SK-N-SH (cell line): ENCODE results near the gene SH3RF1. TPM values are rescaled to one million over a fixed set of nuclear protein-coding genes. Genes with fewer than 3 reads are reported as not detected.

ENCODE experiments used
- CTCF ChIA-PET: fragments of 300-600, 350-600 bp; formaldehyde crosslinking; extraction: SDS; loops from one replicate; lab custom pipeline; 2021; lab: Yijun Ruan, JAX
- POLR2A ChIA-PET: fragments of 350-600 bp; sonication (Branson Sonifier 250); formaldehyde crosslinking; extraction: SDS; loops from one replicate; lab custom pipeline; 2020; ENCODE audit warnings: antibody characterized with exemption, inconsistent platforms; lab: Yijun Ruan, JAX
- DNase-seq: peaks from one replicate; pipeline ENCODE4 v3.0.0; 2012
- H2AFZ ChIP-seq: fragments of 200-600 bp; sonication (generic); 2 replicates; pipeline ENCODE4 v1.8.1; 2016; ENCODE audit warnings: antibody characterized with exemption, mild to moderate bottlenecking, low read depth
- H3F3A ChIP-seq: fragments of 200-600 bp; sonication (generic); replicated peaks from 2 replicates; pipeline ENCODE3; 2016; ENCODE audit warnings: antibody characterized with exemption, mild to moderate bottlenecking; ENCODE audit not compliant: insufficient read depth
- H3K27ac ChIP-seq, 2 experiments: fragments of 200-500 bp in 1 of 2; fragments of 200-600 bp in 1 of 2; sonication (Bioruptor generic) in 1 of 2; sonication (generic), shearing (Covaris generic) in 1 of 2; 2 replicates each; pipeline versions ENCODE4 v1.5.1 to v1.6.1; 2014 to 2016; ENCODE audit warnings: low read depth in 2 of 2, inconsistent platforms in 1 of 2, low read length in 1 of 2, mild to moderate bottlenecking in 1 of 2, mixed read lengths in 1 of 2
- H3K27me3 ChIP-seq: fragments of 200-600 bp; sonication (generic), shearing (Covaris generic); 2 replicates; pipeline ENCODE4 v1.6.1; 2016; ENCODE audit warnings: mixed run types; ENCODE audit not compliant: insufficient read depth
- H3K36me3 ChIP-seq, 2 experiments: fragments of 200-500 bp in 1 of 2; fragments of 200-600 bp in 1 of 2; sonication (Bioruptor generic) in 1 of 2; sonication (generic) in 1 of 2; replicated peaks in 1 of 2; 2 replicates each; pipeline versions ENCODE3 to v1.5.1; 2014 to 2016; ENCODE audit warnings: low read length in 1 of 2, mild to moderate bottlenecking in 1 of 2; ENCODE audit not compliant: insufficient read depth in 2 of 2, control insufficient read depth in 1 of 2
- H3K4me1 ChIP-seq, 2 experiments: fragments of 200-500 bp in 1 of 2; fragments of 200-600 bp in 1 of 2; sonication (Bioruptor generic) in 1 of 2; sonication (generic), shearing (Covaris generic) in 1 of 2; 2 replicates each; pipeline versions ENCODE4 v1.5.1 to v1.6.1; 2014 to 2016; ENCODE audit warnings: low read depth in 1 of 2, low read length in 1 of 2, mixed run types in 1 of 2; ENCODE audit not compliant: insufficient read depth in 2 of 2, control insufficient read depth in 1 of 2
- H3K4me2 ChIP-seq: fragments of 200-600 bp; sonication (generic), shearing (Covaris generic); 2 replicates; pipeline ENCODE4 v1.6.1; 2017; ENCODE audit warnings: mixed run types
- H3K4me3 ChIP-seq, 2 experiments: fragments of 200-500 bp in 1 of 2; fragments of 200-600 bp in 1 of 2; sonication (Bioruptor generic) in 1 of 2; sonication (generic), shearing (Covaris generic) in 1 of 2; 2 replicates each; pipeline versions ENCODE4 v1.5.1 to v1.8.1; 2014 to 2016; ENCODE audit warnings: low read depth in 2 of 2, inconsistent platforms in 1 of 2, low read length in 1 of 2, mild to moderate bottlenecking in 1 of 2, mixed read lengths in 1 of 2, moderate library complexity in 1 of 2
- H3K79me2 ChIP-seq: fragments of 200-600 bp; sonication (generic); 2 replicates; pipeline ENCODE4 v1.8.1; 2017; ENCODE audit warnings: mild to moderate bottlenecking; ENCODE audit not compliant: insufficient read depth
- H3K9ac ChIP-seq: fragments of 200-600 bp; sonication (generic); 2 replicates; pipeline ENCODE4 v1.6.1; 2017; ENCODE audit warnings: mixed run types
- H3K9me2 ChIP-seq: fragments of 200-600 bp; sonication (generic); 2 replicates; pipeline ENCODE4 v1.6.1; 2017; ENCODE audit warnings: mixed run types
- H3K9me3 ChIP-seq: fragments of 200-600 bp; sonication (generic); 2 replicates; pipeline ENCODE4 v1.6.1; 2017; ENCODE audit warnings: mixed run types, mild to moderate bottlenecking, moderate library complexity
- H4K20me1 ChIP-seq: fragments of 200-600 bp; sonication (generic); 2 replicates; pipeline ENCODE4 v1.6.1; 2017; ENCODE audit warnings: mild to moderate bottlenecking, mixed run types; ENCODE audit not compliant: insufficient read depth
- ELF1 ChIP-seq: IDR thresholded peaks from 2 replicates; pipeline ENCODE4 v1.4.0; 2012
- FOXM1 ChIP-seq: IDR thresholded peaks from 2 replicates; pipeline ENCODE4 v1.4.0; 2012; ENCODE audit warnings: low read depth, mild to moderate bottlenecking
- GATA2 ChIP-seq: sonication (generic); formaldehyde crosslinking; IDR thresholded peaks from 2 replicates; pipeline ENCODE4 v1.5.0; 2020; ENCODE audit warnings: mild to moderate bottlenecking, missing genetic modification reagents
- MXI1 ChIP-seq: IDR thresholded peaks from 2 replicates; pipeline ENCODE4 v1.6.1; 2012; ENCODE audit warnings: mild to moderate bottlenecking, low read depth, low read length, improper control_type of control experiment
- NRF1 ChIP-seq: IDR thresholded peaks from 2 replicates; pipeline ENCODE4 v1.6.1; 2012; ENCODE audit warnings: low read depth, mild to moderate bottlenecking, low read length
- RAD21 ChIP-seq: IDR thresholded peaks from 2 replicates; pipeline ENCODE4 v1.6.1; 2012; ENCODE audit warnings: mild to moderate bottlenecking, low read length
- RFX5 ChIP-seq: IDR thresholded peaks from 2 replicates; pipeline ENCODE4 v1.6.1; 2012; ENCODE audit warnings: mild to moderate bottlenecking, improper control_type of control experiment, low read length
- SMC3 ChIP-seq: IDR thresholded peaks from 2 replicates; pipeline ENCODE4 v1.6.1; 2012; ENCODE audit warnings: low read depth, low read length, improper control_type of control experiment
- WGBS: methylation state at CpG from one replicate; pipeline ENCODE4 v1.1.6; 2017; ENCODE audit warnings: low lambda C conversion rate; 5-methylcytosine and 5-hydroxymethylcytosine counted together
- polyA plus RNA-seq, 3 experiments: library from polyadenylated mRNA; depleted of rRNA; stranded (reverse); fragments of >200 nt; gene quantifications; 2 replicates each; pipeline ENCODE4 v1.2.3, GENCODE V29; 2012
- TF ChIP-seq, protein P1 (sequence below): fragments of 200-600 bp; sonication (generic); IDR thresholded peaks from 2 replicates; pipeline ENCODE4 v1.6.1; 2017; ENCODE audit warnings: antibody characterized with exemption, mild to moderate bottlenecking, moderate library complexity
- TF ChIP-seq, protein P2 (sequence below): IDR thresholded peaks from 2 replicates; pipeline ENCODE4 v1.4.0; 2012; ENCODE audit warnings: low read depth
- TF ChIP-seq, protein P3 (sequence below): IDR thresholded peaks from 2 replicates; pipeline ENCODE4; 2012
- TF ChIP-seq, protein P4 (sequence below): fragments of 150-350 bp; IDR thresholded peaks from 2 replicates; pipeline ENCODE4 v1.6.1; 2016; ENCODE audit warnings: mild to moderate bottlenecking, low read depth, low read length

The SH3RF1 gene
- polyA plus RNA-seq, 1 of the 3 experiments (the other 2 are of a cell fraction) = 22.0 TPM

DNA sequence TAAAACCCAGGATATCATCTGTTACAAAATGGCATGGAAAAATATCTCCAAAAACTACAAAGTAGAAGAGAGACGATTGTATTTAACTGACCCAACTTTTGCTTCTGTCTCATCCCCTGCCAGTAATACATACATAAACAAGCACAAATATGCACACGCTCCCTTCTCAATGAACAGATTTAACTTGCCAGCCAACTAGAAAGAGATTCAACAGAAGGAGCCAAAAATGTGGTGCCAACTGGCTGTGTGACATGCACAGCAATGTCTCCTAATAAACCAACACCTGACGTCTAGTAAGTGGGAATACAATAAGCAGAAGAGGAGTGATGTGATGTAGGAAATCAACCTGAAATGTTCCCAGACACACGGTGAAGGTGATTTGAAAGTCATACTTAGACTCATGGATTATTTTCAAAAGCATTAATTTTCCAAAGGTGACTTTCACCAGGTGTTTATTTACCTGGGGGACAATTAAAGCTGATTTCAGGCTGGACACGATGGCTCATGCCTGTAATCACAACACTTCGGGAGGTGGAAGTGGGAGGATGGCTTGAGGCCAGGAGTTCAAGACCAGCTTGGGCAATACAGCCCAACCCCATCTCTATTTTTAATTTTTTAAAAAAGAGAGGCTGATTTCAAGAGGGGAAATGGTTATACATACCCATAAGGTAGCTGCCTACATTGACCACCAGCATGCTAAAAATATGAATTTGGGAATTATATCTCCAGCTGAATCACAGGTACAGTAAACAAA lies 33.7 kb downstream of the SH3RF1 start (continued):
- TF ChIP-seq, protein P1, sequence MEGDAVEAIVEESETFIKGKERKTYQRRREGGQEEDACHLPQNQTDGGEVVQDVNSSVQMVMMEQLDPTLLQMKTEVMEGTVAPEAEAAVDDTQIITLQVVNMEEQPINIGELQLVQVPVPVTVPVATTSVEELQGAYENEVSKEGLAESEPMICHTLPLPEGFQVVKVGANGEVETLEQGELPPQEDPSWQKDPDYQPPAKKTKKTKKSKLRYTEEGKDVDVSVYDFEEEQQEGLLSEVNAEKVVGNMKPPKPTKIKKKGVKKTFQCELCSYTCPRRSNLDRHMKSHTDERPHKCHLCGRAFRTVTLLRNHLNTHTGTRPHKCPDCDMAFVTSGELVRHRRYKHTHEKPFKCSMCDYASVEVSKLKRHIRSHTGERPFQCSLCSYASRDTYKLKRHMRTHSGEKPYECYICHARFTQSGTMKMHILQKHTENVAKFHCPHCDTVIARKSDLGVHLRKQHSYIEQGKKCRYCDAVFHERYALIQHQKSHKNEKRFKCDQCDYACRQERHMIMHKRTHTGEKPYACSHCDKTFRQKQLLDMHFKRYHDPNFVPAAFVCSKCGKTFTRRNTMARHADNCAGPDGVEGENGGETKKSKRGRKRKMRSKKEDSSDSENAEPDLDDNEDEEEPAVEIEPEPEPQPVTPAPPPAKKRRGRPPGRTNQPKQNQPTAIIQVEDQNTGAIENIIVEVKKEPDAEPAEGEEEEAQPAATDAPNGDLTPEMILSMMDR = no peak
- TF ChIP-seq, protein P2, sequence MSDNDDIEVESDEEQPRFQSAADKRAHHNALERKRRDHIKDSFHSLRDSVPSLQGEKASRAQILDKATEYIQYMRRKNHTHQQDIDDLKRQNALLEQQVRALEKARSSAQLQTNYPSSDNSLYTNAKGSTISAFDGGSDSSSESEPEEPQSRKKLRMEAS = no peak
- no peak for TF ChIP-seq NRF1

DNA sequence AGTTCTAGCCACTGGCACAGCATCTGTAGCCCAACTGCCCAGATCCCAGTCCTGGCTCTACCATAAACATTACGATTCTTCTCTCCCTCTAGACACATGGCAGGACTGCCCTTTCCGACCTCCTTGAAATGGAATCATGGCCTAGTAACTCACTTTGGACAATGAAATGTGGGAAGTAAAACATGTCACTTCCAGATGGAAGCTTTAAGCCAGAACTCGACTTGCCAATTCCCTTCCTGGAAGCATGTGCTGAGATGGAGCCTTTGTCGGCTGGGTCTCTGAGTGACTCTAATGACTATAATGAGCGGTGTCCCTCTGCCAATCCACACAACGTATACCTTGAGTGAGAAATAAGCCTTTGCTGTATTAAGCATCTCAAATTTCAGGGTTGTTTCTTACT lies 34.7 kb downstream of the SH3RF1 start:
- H3K36me3 ChIP-seq = peaks cover 0 to 13% of the 10 kb centered on the region in 2 experiments
- no peak for DNase-seq
- peaks cover 82% of the 10 kb centered on the region for H4K20me1 ChIP-seq
- H3K27me3 ChIP-seq = no peaks in the 10 kb centered on the region
- no peak; the same call in 1 of the 2 replicates for TF ChIP-seq MXI1
- TF ChIP-seq GATA2 (CRISPR knock-in tag) = no peak
- TF ChIP-seq FOXM1 = no peak
- no peak for TF ChIP-seq SMC3
- TF ChIP-seq, protein P3, sequence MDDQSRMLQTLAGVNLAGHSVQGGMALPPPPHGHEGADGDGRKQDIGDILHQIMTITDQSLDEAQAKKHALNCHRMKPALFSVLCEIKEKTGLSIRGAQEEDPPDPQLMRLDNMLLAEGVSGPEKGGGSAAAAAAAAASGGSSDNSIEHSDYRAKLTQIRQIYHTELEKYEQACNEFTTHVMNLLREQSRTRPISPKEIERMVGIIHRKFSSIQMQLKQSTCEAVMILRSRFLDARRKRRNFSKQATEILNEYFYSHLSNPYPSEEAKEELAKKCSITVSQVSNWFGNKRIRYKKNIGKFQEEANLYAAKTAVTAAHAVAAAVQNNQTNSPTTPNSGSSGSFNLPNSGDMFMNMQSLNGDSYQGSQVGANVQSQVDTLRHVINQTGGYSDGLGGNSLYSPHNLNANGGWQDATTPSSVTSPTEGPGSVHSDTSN = no peak
- TF ChIP-seq RAD21 = no peak
- TF ChIP-seq, protein P1 = no peak
- no peak for TF ChIP-seq ELF1
- no peak for TF ChIP-seq RFX5
- TF ChIP-seq, protein P4, sequence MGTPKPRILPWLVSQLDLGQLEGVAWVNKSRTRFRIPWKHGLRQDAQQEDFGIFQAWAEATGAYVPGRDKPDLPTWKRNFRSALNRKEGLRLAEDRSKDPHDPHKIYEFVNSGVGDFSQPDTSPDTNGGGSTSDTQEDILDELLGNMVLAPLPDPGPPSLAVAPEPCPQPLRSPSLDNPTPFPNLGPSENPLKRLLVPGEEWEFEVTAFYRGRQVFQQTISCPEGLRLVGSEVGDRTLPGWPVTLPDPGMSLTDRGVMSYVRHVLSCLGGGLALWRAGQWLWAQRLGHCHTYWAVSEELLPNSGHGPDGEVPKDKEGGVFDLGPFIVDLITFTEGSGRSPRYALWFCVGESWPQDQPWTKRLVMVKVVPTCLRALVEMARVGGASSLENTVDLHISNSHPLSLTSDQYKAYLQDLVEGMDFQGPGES = no peak
- TF ChIP-seq NRF1 = no peak
- TF ChIP-seq, protein P2 = no peak
- H3K9me3 ChIP-seq = no peaks in the 10 kb centered on the region
- no peak overlapping the region for H3K4me3 ChIP-seq
- H2AFZ ChIP-seq = no peak overlapping the region
- peaks cover 34% of the 10 kb centered on the region for H3F3A ChIP-seq
- CTCF ChIA-PET = no interaction called here
- POLR2A ChIA-PET = no interaction called here
- 85% methylated on average over 6 of the region's 6 CpGs for WGBS
- no peak overlapping the region for H3K4me2 ChIP-seq
- peaks cover 100% of the 10 kb centered on the region for H3K79me2 ChIP-seq
- no peaks in the 10 kb centered on the region for H3K9me2 ChIP-seq
- H3K4me1 ChIP-seq = peaks cover 5 to 12% of the 10 kb centered on the region in 2 experiments; a peak in 3 of 4 replicates
- H3K9ac ChIP-seq = no peak overlapping the region
- no peak overlapping the region for H3K27ac ChIP-seq
